Activated CD8-positive, alpha-beta T cell treated with anti-CD3 and anti-CD28 coated beads, Interleukin-2, amount 10 ng/mL, durations not matched to agents 7 days and 5 days (primary cell): Measurements from ENCODE around the gene ERN2. TPM values are rescaled to one million over a fixed set of nuclear protein-coding genes. Genes with fewer than 3 reads are reported as not detected.
"Not testable (repeated sequence)": the region's sequence is repeated elsewhere in the genome, so short reads cannot be mapped to it uniquely, and the experiment has no call there.

ENCODE experiments used
- ATAC-seq: fragments of 150-1000 bp; cut with Tn5 transposase; one replicate; pipeline ENCODE4 v1.10.0; 2021; ENCODE audit warnings: moderate library complexity
- CTCF ChIA-PET: fragments of 350-600 bp; sonication (Branson Sonifier 250); formaldehyde crosslinking; loops from one replicate; lab custom pipeline; 2021; ENCODE audit warnings: antibody characterized with exemption; lab: Charles Lee
- POLR2A ChIA-PET: fragments of 350-600 bp; sonication (Branson Sonifier 250); formaldehyde crosslinking; loops from one replicate; lab custom pipeline; 2021; ENCODE audit warnings: antibody characterized with exemption; lab: Charles Lee
- DNase-seq: peaks from one replicate; pipeline ENCODE4 v3.0.0-alpha.2; 2020
- H3K27ac Mint-ChIP-seq: one replicate; pipeline ENCODE4 v1.8.0; 2021; ENCODE audit warnings: mild to moderate bottlenecking, mixed read lengths
- H3K27me3 Mint-ChIP-seq: one replicate; pipeline ENCODE4 v1.8.0; 2021; ENCODE audit warnings: low read depth, mixed read lengths
- H3K36me3 Mint-ChIP-seq: one replicate; pipeline ENCODE4 v1.8.0; 2021; ENCODE audit warnings: low read depth, mixed read lengths
- H3K4me1 Mint-ChIP-seq: one replicate; pipeline ENCODE4 v1.8.0; 2021; ENCODE audit warnings: low read depth, mixed read lengths
- H3K4me3 Mint-ChIP-seq: one replicate; pipeline ENCODE4 v1.8.0; 2021; ENCODE audit warnings: mild to moderate bottlenecking, mixed read lengths
- H3K9me3 Mint-ChIP-seq: one replicate; pipeline ENCODE4 v1.8.0; 2022; ENCODE audit warnings: mixed read lengths; ENCODE audit not compliant: insufficient read depth
- total RNA-seq, 2 experiments: library from RNA; stranded (reverse); gene quantifications; one replicate each; pipeline ENCODE4 v1.2.3, GENCODE V29; 2021

ERN2 gene
- total RNA-seq, 2 experiments from 2014 or later: not detected

GRCh38 chr16:23739516-23739915 is 26.5 kb upstream of the ERN2 start:
- H3K27me3 Mint-ChIP-seq: peaks cover 21% of the 10 kb centered on the region
- POLR2A ChIA-PET: no interaction called here
- no peak overlapping the region for H3K27ac Mint-ChIP-seq
- H3K4me1 Mint-ChIP-seq: peaks cover 4% of the 10 kb centered on the region
- DNase-seq (no peak), ATAC-seq (no peak)
- no peak overlapping the region for H3K4me3 Mint-ChIP-seq
- CTCF ChIA-PET: no interaction called here
- no peaks in the 10 kb centered on the region for H3K9me3 Mint-ChIP-seq
- no peaks in the 10 kb centered on the region for H3K36me3 Mint-ChIP-seq

GRCh38 chr16:23737423-23738028 is 24.5 kb upstream of the ERN2 start:
- POLR2A ChIA-PET, DNase-seq, CTCF ChIA-PET: not testable (repeated sequence)

GRCh38 chr16:23734176-23734893 is 21.3 kb upstream of the ERN2 start:
- no peak overlapping the region for H3K4me3 Mint-ChIP-seq
- peaks cover 9% of the 10 kb centered on the region for H3K27me3 Mint-ChIP-seq
- no peak for DNase-seq
- ChIA-PET POLR2A (no interaction called here), CTCF (interaction anchor here (0.6 to 1.9 kb wide), 4 partner anchors 273 to 770 kb away, joined by 3 to 8 read pairs (median 4); no protein-coding TSS in a partner anchor)
- peaks cover 4% of the 10 kb centered on the region for H3K4me1 Mint-ChIP-seq
- H3K36me3 Mint-ChIP-seq: no peaks in the 10 kb centered on the region
- ATAC-seq: no peak
- H3K27ac Mint-ChIP-seq: no peak overlapping the region
- no peaks in the 10 kb centered on the region for H3K9me3 Mint-ChIP-seq

More at GRCh38 chr16:23737423-23738028, 24.5 kb upstream of the ERN2 start:
- ATAC-seq, H3K4me1 Mint-ChIP-seq, H3K36me3 Mint-ChIP-seq, H3K9me3 Mint-ChIP-seq, H3K27ac Mint-ChIP-seq, H3K4me3 Mint-ChIP-seq: not testable (repeated sequence)
- H3K27me3 Mint-ChIP-seq: peaks cover 18% of the 10 kb centered on the region

- no peaks in the 10 kb centered on the region for H3K36me3 Mint-ChIP-seq
- H3K4me1 Mint-ChIP-seq: peaks cover 4% of the 10 kb centered on the region
- H3K4me3 Mint-ChIP-seq: no peak overlapping the region
- CTCF ChIA-PET: no interaction called here
- POLR2A ChIA-PET: no interaction called here
- DNase-seq (no peak), ATAC-seq (no peak)
- H3K9me3 Mint-ChIP-seq: no peaks in the 10 kb centered on the region
- H3K27me3 Mint-ChIP-seq: peaks cover 6% of the 10 kb centered on the region
- no peak overlapping the region for H3K27ac Mint-ChIP-seq
Measured at GRCh38 chr16:23729503-23730424, 16.7 kb upstream of the ERN2 start.

GRCh38 chr16:23728112-23728477 is 15.1 kb upstream of the ERN2 start:
- Mint-ChIP-seq H3K36me3 (no peaks in the 10 kb centered on the region), H3K27ac (no peak overlapping the region), H3K4me1 (peaks cover 4% of the 10 kb centered on the region), H3K27me3 (peaks cover 10% of the 10 kb centered on the region), H3K9me3 (peaks cover 2% of the 10 kb centered on the region), H3K4me3 (no peak overlapping the region)
- ATAC-seq (no peak), DNase-seq (no peak)
- POLR2A ChIA-PET: no interaction called here
- CTCF ChIA-PET: interaction anchor here (0.6 to 1.9 kb wide), 3 partner anchors 19 to 777 kb away, joined by 3 to 6 read pairs (median 4); no protein-coding TSS in a partner anchor

DNA sequence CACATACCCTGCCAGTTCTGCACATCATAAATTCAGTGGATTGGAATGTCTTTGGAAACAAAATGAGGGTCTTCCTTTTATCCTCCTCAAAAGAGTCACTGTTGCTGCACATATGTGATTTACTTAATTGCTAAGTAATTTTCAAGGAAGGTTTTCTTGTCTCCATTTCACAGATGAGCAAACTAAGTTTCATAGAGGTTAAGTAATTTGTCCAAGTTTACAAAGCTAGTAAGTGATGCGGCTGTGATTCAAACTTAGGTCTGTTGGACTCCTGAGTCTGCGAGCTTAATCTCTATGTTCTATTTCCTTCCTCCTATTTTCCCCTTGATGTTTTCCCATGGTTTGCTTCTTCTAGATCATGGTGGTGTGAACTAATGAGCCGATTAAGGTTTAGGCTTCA is 13.7 kb upstream of the ERN2 start:
- ChIA-PET CTCF (interaction anchor here (1.9 kb wide), 1 partner anchor 284 kb away, joined by 4 read pairs; no protein-coding TSS in a partner anchor), POLR2A (no interaction called here)
- ATAC-seq: no peak
- Mint-ChIP-seq H3K27ac (no peak overlapping the region), H3K4me1 (peaks cover 4% of the 10 kb centered on the region), H3K36me3 (no peaks in the 10 kb centered on the region), H3K4me3 (no peak overlapping the region), H3K9me3 (peaks cover 7% of the 10 kb centered on the region), H3K27me3 (peaks cover 11% of the 10 kb centered on the region)
- DNase-seq: no peak

DNA sequence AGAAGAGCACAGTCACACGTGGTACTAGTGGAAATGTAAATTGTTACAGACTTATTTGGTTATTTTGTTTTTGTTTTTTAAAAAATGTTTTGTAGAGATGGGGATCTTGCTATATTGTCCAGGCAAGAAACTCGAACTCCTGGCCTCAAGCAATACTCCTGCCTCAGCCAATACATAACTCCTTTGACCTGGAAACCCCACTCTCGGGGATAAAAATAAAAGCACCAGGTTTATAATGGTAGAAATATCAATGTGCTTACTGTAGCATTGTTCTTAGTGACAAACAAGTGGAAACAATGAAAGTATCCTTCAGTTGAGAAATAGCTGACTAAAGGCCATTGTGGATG is 11.7 kb upstream of the ERN2 start:
- Mint-ChIP-seq H3K4me1 (peaks cover 4% of the 10 kb centered on the region), H3K4me3 (no peak overlapping the region), H3K27ac (no peak overlapping the region), H3K27me3 (peaks cover 13% of the 10 kb centered on the region), H3K9me3 (peaks cover 7% of the 10 kb centered on the region), H3K36me3 (no peaks in the 10 kb centered on the region)
- CTCF ChIA-PET: no interaction called here
- no peak for ATAC-seq
- no peak for DNase-seq
- POLR2A ChIA-PET: interaction anchor here (0.6 kb wide), 1 partner anchor 379 kb away, joined by 4 read pairs; no protein-coding TSS in a partner anchor

DNA sequence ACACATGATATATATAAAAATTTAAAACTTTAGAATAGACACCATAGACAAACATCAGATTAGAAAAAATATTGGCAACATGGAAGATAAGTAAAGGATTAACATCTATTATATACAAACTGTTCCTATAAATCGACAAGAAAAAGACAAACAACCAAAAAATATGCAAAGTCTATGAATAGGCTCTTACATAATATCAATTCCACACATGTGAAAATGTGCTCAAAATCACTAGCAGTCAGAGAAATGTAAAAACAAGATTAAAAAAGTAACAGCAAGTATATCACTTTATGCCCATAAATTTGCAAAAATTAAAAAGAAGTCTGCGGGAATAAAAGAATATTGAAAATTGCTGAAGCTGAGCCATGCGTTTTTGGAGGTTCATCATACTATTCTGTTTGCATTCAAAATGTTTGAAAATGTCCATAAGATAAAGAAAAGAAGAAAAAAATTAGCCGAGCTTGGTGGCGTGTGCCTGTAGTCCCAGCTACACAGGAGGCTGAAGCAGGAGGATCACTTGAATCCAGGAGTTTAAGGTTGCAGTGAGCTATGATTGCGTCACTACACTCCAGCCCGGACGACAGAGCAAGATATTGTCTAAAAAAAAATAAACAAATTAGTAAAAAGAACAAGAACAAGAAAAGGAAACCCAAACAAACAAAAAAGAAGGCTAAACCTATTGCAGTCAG is 11.2 kb upstream of the ERN2 start:
- no peak overlapping the region for H3K4me3 Mint-ChIP-seq
- DNase-seq: no peak
- ChIA-PET POLR2A (no interaction called here), CTCF (no interaction called here)
- H3K27ac Mint-ChIP-seq: no peak overlapping the region
- H3K4me1 Mint-ChIP-seq: peaks cover 4% of the 10 kb centered on the region
- peaks cover 7% of the 10 kb centered on the region for H3K9me3 Mint-ChIP-seq
- no peaks in the 10 kb centered on the region for H3K36me3 Mint-ChIP-seq
- no peak for ATAC-seq
- peaks cover 13% of the 10 kb centered on the region for H3K27me3 Mint-ChIP-seq

GRCh38 chr16:23722613-23723240 is 9.7 kb upstream of the ERN2 start:
- peaks cover 21% of the 10 kb centered on the region for H3K27me3 Mint-ChIP-seq
- CTCF ChIA-PET, H3K9me3 Mint-ChIP-seq, ATAC-seq, POLR2A ChIA-PET, H3K4me3 Mint-ChIP-seq, H3K36me3 Mint-ChIP-seq, H3K27ac Mint-ChIP-seq, H3K4me1 Mint-ChIP-seq, DNase-seq: not testable (repeated sequence)

GRCh38 chr16:23716484-23716883 is 3.5 kb upstream of the ERN2 start:
- H3K27ac Mint-ChIP-seq: no peak overlapping the region
- H3K4me3 Mint-ChIP-seq: no peak overlapping the region
- peaks cover 2% of the 10 kb centered on the region for H3K36me3 Mint-ChIP-seq
- no peaks in the 10 kb centered on the region for H3K9me3 Mint-ChIP-seq
- ChIA-PET POLR2A (no interaction called here), CTCF (interaction anchor here (0.6 kb wide), 1 partner anchor 511 kb away, joined by 4 read pairs; no protein-coding TSS in a partner anchor)
- no peaks in the 10 kb centered on the region for H3K4me1 Mint-ChIP-seq
- peaks cover 37% of the 10 kb centered on the region for H3K27me3 Mint-ChIP-seq
- ATAC-seq (no peak), DNase-seq (no peak)

DNA sequence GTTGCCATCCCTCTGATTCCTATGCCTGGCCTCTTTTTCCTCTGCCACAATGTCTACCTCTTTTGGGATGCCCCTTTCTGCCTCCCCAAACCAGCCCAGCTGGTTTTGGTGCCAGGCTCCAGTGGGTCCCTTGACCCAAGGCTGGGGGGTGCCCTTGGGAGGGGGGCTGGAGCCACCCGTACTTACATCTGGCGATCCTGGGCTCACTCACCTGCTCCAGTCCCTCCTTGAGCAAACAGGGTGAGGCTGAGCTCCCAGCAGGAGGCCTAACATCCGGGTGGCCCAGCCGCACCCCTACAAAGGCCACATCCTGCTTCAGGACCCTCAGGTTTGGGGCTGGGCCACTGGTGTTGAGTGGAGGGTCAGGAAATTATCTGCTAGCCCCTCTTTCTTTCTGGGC is 1.2 kb downstream of the ERN2 start:
- H3K4me1 Mint-ChIP-seq: no peaks in the 10 kb centered on the region
- ChIA-PET POLR2A (no interaction called here), CTCF (no interaction called here)
- ATAC-seq: no peak
- H3K4me3 Mint-ChIP-seq: no peak overlapping the region
- DNase-seq: no peak
- H3K27ac Mint-ChIP-seq: no peak overlapping the region
- H3K36me3 Mint-ChIP-seq: peaks cover 2% of the 10 kb centered on the region
- peaks cover 32% of the 10 kb centered on the region for H3K27me3 Mint-ChIP-seq
- peaks cover 16% of the 10 kb centered on the region for H3K9me3 Mint-ChIP-seq
